Omental fat pad (tissue), 4 donors: ENCODE measurements around the gene ADD3. TPM values are rescaled to one million over a fixed set of nuclear protein-coding genes. Genes with fewer than 3 reads are reported as not detected.

Experiments
- ATAC-seq: fragments of 150-250 bp; one replicate; pipeline ENCODE4 v1.9.1; 2016; ENCODE audit warnings: mild to moderate bottlenecking, moderate library complexity; ENCODE audit not compliant: low FRiP score
- DNase-seq: peaks from one replicate; pipeline ENCODE4 v3.0.0-alpha.2; 2019; ENCODE audit warnings: low spot score
- CTCF ChIP-seq, 3 donors: fragments of 450-650 bp; IDR thresholded peaks; one replicate each; pipeline ENCODE4 v1.5.1; 2016 to 2017; ENCODE audit warnings: antibody characterized with exemption in 3 of 3, mild to moderate bottlenecking in 3 of 3, moderate library complexity in 2 of 3
- total RNA-seq, 4 donors: library from RNA; depleted of rRNA; stranded (reverse); fragments of >200 nt; gene quantifications; one replicate each; pipeline ENCODE4 v1.1.0, GENCODE V29; 2016

Gene ADD3
- total RNA-seq, 4 donors from 2014 or later = 85.4 to 647 (median 252) TPM

DNA sequence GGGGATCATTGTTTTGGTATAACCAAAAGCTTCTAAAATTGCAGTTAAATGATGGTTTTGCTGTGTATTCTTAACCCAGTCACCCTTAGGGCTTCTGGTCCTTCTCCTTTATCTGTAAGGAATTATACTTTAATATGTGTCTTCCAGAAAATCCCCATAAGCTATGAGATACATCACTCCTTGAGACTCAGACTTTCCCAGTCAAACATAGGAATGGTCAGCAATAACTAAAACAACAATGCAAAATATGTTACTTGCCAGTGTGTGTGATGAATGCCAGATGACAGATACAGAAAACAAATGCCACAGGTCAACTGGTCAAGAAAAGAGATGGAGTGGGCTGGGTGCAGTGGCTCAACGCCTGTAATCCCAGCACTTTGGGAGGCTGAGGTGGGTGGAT, 10.1 kb downstream of the ADD3 start:
- TF ChIP-seq CTCF (IDR thresholded peaks at IDR 0.05) = no peak
- no peak for DNase-seq

DNA sequence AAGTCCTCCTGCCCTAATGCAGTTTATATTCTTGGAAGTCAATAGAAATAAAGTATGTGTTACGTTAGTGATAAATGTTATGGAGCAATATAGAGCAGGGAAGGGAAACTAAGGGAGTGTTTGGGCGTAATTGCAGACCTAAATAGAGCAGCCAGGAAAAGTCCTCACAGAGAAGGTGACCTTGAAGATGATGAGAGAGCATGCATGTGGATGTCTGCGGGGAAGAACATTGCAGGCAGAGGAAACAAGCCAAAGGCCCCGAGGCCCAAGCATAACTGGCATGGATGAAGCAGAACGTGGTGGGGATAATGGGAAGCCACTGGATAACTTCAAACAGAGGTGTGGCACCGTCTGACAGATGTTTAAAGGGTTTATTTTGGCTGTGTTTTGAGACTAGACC, 12.5 kb downstream of the ADD3 start:
- no peak for ATAC-seq
- TF ChIP-seq CTCF (IDR thresholded peaks at IDR 0.05) = no peak
- DNase-seq = no peak

More for the DNA sequence above, 10.1 kb downstream of the ADD3 start:
- ATAC-seq = no peak

DNA sequence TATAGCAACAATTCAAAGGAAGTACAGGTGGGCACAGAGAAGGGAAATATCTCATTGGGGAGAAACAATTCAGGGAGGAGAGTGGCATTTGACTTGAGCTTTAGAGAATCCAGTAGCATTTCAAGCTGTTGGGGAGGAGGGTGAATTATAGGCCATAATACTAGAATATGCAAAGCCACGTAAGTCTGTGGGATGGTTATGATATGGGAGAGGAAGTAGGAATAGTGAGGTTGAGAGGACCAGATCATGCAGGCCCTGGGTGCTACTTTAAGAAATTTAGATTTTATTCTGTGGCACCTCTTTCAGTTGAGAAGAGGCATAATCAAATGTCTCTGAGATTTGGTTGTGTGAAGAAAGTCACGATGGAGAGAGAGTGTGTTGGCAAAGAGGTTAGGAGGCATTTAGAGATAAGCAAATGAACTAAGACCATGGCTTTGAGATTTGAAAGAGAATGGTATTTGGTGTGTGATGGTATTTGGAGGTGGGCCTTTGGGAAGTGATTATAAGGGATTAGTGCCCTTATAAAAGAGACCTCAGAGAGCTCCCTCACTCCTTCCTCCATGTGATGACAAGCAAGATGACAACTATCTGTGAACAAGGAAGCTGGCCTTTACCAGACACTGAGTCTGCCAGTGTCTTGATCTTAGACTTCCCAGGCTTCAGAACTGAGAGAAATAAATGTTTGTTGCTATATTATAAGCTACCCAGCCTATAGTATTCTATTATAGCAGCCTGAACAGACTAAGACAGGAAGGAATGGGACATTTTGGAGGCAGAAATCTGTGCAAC, 15.1 kb downstream of the ADD3 start:
- no peak for DNase-seq
- TF ChIP-seq CTCF (IDR thresholded peaks at IDR 0.05) = no peak
- ATAC-seq = no peak

DNA sequence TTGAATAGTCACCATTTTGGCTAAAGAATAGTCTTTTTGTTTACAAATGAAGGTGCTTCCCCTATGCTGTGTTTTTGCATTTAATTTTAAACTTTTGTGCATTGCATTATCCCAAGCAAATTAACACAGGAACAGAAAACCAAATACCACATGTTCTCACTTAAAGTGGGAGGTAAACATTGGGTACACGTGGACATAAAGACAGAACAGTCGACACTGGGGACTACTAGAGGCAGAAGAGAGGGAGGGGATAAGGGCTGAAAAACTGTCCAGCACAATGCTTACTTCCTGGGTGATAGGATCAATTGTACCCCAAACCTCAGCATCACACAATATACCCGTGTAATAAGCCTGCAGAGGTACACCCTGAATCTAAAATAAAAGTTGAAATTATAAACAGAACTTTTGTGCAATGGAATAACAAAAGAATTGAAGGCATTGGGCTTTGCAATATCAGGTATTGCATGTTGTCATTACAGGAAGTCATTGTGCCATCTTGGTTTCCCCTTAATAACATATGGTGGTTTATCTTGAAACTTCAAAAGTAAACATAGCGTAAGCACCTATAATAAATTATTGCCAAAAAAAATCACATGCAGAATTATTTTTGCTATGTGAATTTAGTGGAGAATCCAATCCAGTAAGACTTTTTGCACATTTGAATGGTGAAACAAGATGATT, 16.1 kb downstream of the ADD3 start:
- no peak for ATAC-seq
- no peak for DNase-seq
- no peak for TF ChIP-seq CTCF (IDR thresholded peaks at IDR 0.05)

GRCh38 chr10:110029450-110029849, 21.7 kb downstream of the ADD3 start:
- ATAC-seq (no peak), DNase-seq (no peak)
- no peak for TF ChIP-seq CTCF (IDR thresholded peaks at IDR 0.05)

DNA sequence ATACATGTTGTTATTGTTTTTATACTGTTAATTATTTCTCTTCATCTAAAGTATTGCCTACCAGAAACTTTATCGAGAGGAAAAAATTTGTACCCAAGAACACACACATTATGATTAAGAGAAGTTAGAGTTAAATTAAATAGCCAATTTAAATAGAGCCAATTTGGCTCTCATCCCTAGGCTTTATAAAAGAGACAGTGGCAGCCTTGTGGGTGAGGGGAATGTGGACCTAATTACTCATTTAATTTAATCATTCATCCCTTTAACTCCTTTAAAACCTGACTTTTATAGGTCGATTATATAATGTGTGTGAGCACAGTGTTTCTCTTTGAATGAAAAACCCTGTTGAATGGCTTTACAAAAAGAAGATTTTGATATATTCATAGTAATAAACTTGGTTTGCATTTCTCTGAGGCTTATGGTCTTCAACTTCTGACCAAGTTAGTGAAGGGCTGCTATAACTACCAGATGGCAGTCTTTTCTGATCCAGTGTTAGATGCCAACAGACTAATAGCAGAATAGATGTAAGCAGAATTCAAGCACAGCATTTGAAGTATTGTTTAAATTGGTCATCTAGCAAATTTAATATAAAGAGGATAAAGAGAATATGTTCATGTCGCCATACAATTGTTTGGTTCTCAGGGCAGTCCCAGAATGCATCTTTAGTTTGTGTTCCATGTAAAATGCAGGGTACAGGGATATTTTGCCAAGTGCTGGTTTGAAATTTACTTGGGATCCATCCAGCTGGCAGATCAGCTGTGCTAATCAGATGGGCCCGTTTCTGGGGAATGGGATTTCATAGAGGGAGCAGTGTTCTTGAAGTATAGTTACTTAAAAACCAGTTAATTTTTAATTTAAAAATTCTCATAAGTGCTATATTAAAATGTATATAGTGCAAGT, 25.3 kb downstream of the ADD3 start:
- ATAC-seq = no peak
- no peak for TF ChIP-seq CTCF (IDR thresholded peaks at IDR 0.05)
- no peak for DNase-seq
